Ascending aorta (tissue), 2 donors: ENCODE data around the gene RGS3. TPM values are rescaled to one million over a fixed set of nuclear protein-coding genes. Genes with fewer than 3 reads are reported as not detected.

Experiments used
- DNase-seq, 2 donors: peaks; one replicate each; pipeline ENCODE4 v3.0.0-alpha.2; 2019; ENCODE audit warnings: low spot score in 2 of 2
- H3K27ac ChIP-seq, 2 donors: fragments of 200-600 bp; sonication (generic); one replicate each; pipeline ENCODE4 v1.5.1; 2016 to 2017; ENCODE audit warnings: mild to moderate bottlenecking in 1 of 2
- H3K27me3 ChIP-seq: fragments of 200-600 bp; sonication (generic); one replicate; pipeline ENCODE4 v1.5.1; 2017
- H3K36me3 ChIP-seq, 2 donors: fragments of 200-600 bp; sonication (generic); one replicate each; pipeline ENCODE4 v1.5.1; 2016
- H3K4me1 ChIP-seq, 2 donors: fragments of 200-600 bp; sonication (generic); one replicate each; pipeline ENCODE4 v1.5.1; 2016 to 2017; ENCODE audit warnings: mild to moderate bottlenecking in 1 of 2
- H3K4me3 ChIP-seq, 2 donors: fragments of 200-600 bp; sonication (generic); one replicate each; pipeline ENCODE4 v1.5.1; 2016 to 2017; ENCODE audit warnings: mild to moderate bottlenecking in 1 of 2
- H3K9me3 ChIP-seq, 2 donors: fragments of 200-600 bp; sonication (generic); one replicate each; pipeline ENCODE4 v1.5.1; 2016
- CTCF ChIP-seq, 3 experiments: fragments of 200-600 bp in 2 of 3; fragments of 450-650 bp in 1 of 3; sonication (generic) in 2 of 3; IDR thresholded peaks; one replicate each; pipeline ENCODE4 v1.5.1; 2016 to 2019; ENCODE audit warnings: antibody characterized with exemption in 3 of 3, mild to moderate bottlenecking in 1 of 3, moderate library complexity in 1 of 3
- intact Hi-C: fragments of 100-400 bp; cut with DNase I; formaldehyde crosslinking; loops from one replicate; pipeline ENCODE4 v1.15.1; 2023
- total RNA-seq: library from RNA; depleted of rRNA; stranded (reverse); fragments of >200 nt; gene quantifications from one replicate; pipeline ENCODE4 v1.1.0, GENCODE V29; 2016

RGS3 gene
- total RNA-seq, 1 donor from 2014 or later: 125 TPM

- DNase-seq: no peak
- H3K4me3 ChIP-seq: no peak overlapping the region
- no peaks in the 10 kb centered on the region for H3K9me3 ChIP-seq
- intact Hi-C loops: no loop called here
- H3K27ac ChIP-seq: peak overlapping the region in 1 of 2 donors; percentile 77
- TF ChIP-seq CTCF (IDR thresholded peaks at IDR 0.05): no peak
- peaks cover 6 to 13% of the 10 kb centered on the region in 2 donors for H3K4me1 ChIP-seq
- H3K36me3 ChIP-seq: no peaks in the 10 kb centered on the region
- no peaks in the 10 kb centered on the region for H3K27me3 ChIP-seq
Observed at GRCh38 chr9:113472199-113472598, 8.7 kb downstream of the RGS3 start.

DNA sequence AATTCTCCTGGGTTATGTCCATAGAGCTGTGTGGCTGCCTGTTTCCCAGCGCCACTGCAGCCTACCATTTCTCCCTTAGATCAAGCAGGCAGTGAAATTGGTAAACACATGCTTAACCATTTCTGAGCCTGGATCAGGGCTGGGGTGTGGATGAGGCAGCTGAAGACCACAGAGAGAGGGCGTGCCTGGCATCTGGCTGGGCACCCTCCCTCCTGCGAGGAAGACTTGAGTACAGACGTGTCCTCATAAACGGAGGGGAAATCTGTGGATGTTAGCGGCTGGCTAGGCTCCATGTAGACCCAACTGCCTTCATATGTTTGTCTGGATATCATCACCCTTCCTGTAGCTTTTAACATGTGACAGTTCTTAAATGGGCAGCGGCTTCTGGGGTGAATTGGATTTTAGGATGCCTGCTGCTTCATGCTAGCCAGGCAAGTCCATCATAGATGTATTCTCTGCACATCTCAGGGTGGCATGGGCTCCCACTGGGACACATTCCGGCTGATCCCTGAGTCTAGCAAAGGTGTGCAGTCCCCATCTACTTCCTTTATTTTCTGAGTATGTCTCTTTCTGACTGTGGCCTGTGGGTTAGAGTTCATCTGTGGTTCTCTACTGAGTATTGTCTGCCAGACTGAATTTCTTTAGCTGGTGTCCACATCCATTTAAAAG is 11.0 kb downstream of the RGS3 start:
- DNase-seq: peak in 1 of 2 donors; percentile 53
- intact Hi-C loops: no loop called here
- Histone ChIP-seq H3K27ac (peak overlapping the region in 1 of 2 donors; percentile 2), H3K27me3 (no peaks in the 10 kb centered on the region), H3K4me1 (peaks cover 6 to 19% of the 10 kb centered on the region in 2 donors), H3K36me3 (no peaks in the 10 kb centered on the region), H3K4me3 (no peak overlapping the region), H3K9me3 (no peaks in the 10 kb centered on the region)
- TF ChIP-seq CTCF (IDR thresholded peaks at IDR 0.05): no peak

DNA sequence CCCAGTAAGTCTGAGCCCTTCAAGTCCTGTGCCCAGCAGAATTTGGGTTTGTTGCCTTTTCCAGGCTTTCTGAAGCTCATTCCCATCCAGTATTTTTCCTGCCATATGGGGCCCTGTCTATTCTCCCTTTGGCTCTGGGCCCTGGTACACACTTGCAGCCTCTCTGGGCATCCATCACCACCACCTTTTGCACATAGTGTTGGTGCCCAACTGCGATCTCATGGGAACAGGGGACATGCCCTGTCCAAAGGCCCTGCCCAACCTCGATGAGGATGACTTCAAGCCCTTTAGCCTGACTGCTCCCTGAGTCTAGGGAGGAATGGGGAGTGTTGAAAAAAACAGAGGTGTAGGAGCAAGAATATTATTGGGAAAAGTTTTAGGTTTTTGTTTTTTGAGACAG is 11.5 kb downstream of the RGS3 start:
- peak overlapping the region in 1 of 2 donors; percentile 2 for H3K27ac ChIP-seq
- no peaks in the 10 kb centered on the region for H3K9me3 ChIP-seq
- H3K36me3 ChIP-seq: no peaks in the 10 kb centered on the region
- no peak overlapping the region for H3K4me3 ChIP-seq
- intact Hi-C loops: no loop called here
- peaks cover 6 to 22% of the 10 kb centered on the region in 2 donors for H3K4me1 ChIP-seq
- TF ChIP-seq CTCF (IDR thresholded peaks at IDR 0.05): no peak
- H3K27me3 ChIP-seq: no peaks in the 10 kb centered on the region
- DNase-seq: peak in 1 of 2 donors; percentile 38

GRCh38 chr9:113475992-113476391 is 12.5 kb downstream of the RGS3 start:
- TF ChIP-seq CTCF (IDR thresholded peaks at IDR 0.05): no peak
- Histone ChIP-seq H3K36me3 (no peaks in the 10 kb centered on the region), H3K4me3 (no peak overlapping the region), H3K27ac (no peak overlapping the region), H3K27me3 (no peaks in the 10 kb centered on the region), H3K4me1 (peaks cover 6 to 23% of the 10 kb centered on the region in 2 donors), H3K9me3 (no peaks in the 10 kb centered on the region)
- intact Hi-C loops: no loop called here
- no peak for DNase-seq

GRCh38 chr9:113476511-113476916 is 13.0 kb downstream of the RGS3 start:
- H3K4me3 ChIP-seq: no peak overlapping the region

More at GRCh38 chr9:113476511-113476916, 13.0 kb downstream of the RGS3 start:
- Histone ChIP-seq H3K27me3 (no peaks in the 10 kb centered on the region), H3K4me1 (peaks cover 2 to 24% of the 10 kb centered on the region in 2 donors), H3K36me3 (no peaks in the 10 kb centered on the region), H3K27ac (no peak overlapping the region), H3K9me3 (no peaks in the 10 kb centered on the region)
- no peak for DNase-seq
- no peak for TF ChIP-seq CTCF (IDR thresholded peaks at IDR 0.05)
- intact Hi-C loops: no loop called here
